Midbrain (tissue), 1 donor: Measurements from ENCODE around the gene PRDX6.
"Not testable (repeated sequence)": the region's sequence is repeated elsewhere in the genome, so short reads cannot be mapped to it uniquely, and the experiment has no call there.

Experiments
- DNase-seq: peaks from one replicate; lab custom pipeline; 2025; lab: John Stamatoyannopoulos, UW

The PRDX6 gene

GRCh38 chr1:173499729-173500128 lies 22.6 kb downstream of the PRDX6 start:
- DNase-seq: no peak

DNA sequence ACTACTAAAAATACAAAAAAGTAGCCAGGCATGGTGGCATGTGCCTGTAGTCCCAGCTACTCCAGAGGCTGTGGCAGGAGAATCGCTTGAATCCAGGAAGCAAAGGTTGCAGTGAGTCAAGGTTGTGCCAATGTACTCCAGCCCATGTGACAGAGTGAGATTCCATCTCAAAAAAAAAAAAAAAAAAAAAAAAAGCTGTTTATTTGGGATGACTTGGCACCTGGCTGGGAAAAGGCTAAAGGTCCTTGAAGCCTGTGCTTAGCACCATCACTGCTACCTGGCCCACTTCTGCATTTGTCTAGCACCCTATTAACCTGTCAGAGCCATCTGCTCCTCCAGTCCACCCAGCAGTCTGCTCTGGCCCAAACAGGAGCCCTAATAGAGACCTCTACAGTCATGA lies 25.0 kb downstream of the PRDX6 start:
- no peak for DNase-seq

GRCh38 chr1:173503391-173503790 lies 26.3 kb downstream of the PRDX6 start:
- no peak for DNase-seq

DNA sequence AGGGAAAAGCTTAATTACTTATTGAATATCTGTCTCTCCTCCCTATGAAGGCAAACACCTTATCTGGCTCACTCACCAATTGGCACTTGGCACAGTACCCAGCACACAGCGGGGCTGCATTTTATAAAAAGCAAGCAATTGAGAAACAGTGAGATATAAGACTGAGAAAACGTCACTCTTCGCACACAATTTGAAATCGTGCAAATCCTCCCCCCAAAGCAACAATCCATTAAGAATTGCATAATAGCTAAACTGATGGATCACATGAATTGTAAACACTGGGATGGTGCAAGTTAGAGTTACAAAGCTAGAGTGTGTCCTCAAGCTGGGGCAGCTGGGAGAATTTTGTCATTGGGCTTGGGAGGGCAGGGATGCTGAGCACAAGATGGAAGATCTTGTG lies 27.1 kb downstream of the PRDX6 start:
- no peak for DNase-seq

DNA sequence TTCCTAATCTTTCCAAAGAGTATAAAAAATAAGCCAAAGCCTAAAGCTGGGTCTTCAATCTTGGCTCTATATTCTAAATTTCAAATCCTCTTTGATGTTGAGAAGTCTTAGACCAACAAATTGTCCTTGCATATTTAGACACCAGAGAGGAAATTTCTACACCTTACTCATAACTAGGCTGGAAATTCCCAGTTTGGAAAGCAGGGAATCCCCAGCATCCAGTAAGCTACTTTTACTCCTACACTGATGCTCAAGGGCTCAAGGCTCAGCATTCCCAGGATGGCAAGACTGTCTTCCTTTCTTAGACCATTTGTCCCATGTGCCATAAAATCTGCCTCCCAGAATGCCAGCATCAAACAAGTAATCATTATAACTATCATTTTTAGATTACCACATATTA lies 28.3 kb downstream of the PRDX6 start:
- no peak for DNase-seq

DNA sequence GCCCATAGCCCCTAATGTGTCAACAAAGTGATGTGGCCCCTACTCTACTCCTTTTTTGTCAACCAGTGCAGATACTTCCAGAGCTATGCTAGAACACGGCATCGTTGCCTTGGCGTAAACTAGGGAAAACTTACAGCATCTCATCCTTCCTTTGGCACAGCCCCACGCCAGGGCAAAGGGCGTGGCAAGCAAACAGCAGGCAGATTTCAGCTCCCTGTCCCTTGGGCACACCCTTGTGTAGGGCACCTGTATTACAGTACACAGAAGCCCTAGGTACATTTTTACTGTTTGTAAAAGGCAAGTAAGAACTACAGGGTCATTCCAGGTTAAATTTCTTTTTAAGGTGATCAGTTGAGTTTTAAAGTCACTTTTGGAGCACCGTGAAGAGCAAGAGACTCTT lies 29.3 kb downstream of the PRDX6 start:
- DNase-seq: no peak

DNA sequence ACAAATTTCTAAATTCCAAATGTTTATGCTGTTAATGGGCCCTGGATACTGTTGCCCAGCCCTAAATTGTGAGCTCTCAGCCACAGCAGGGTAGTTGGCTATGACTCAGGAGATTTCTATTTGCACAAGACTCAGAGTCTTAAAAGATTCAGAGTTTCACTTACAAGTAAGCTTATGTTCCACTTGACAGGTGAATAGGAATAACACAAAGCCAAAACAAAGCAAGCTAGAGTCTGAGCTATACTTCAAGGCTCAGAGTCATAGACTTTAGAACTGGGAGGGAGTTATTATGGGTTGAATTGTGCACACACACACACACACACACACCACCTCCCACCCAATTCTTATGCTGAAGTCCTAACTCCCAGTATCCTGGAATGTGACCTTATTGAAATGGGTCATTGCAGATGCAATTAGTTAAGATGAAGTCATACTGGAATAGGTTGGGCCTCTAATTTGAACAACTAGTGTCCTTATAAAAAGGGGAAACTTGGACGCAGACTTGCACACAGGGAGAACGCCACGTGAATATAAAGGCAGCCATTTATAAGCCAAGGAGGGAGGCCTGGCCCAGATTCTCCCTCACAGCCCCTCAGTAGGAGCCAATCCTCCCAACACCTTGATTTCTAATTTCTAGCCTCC lies 30.2 kb downstream of the PRDX6 start:
- DNase-seq: peak; percentile 5

DNA sequence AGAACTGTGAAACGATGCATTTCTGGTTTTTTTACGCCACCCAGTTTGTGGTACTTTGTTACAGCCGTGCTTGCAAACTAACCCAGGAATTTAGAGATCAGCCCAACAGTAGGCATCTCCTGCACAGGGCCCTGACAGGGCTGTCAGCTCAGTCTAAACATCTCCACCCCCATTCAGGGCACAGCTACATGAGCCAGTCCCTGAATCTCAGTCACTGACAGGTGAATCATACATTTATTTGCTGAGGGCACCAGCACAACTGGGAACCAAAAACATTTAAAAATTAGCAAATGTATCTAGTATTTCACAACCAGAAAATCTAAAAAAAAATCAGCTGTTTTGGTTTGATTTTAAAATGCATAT lies 30.7 kb downstream of the PRDX6 start:
- no peak for DNase-seq

- DNase-seq: no peak
Observed at GRCh38 chr1:173508541-173508940, 31.4 kb downstream of the PRDX6 start.

GRCh38 chr1:173509797-173510196 lies 32.7 kb downstream of the PRDX6 start:
- no peak for DNase-seq

DNA sequence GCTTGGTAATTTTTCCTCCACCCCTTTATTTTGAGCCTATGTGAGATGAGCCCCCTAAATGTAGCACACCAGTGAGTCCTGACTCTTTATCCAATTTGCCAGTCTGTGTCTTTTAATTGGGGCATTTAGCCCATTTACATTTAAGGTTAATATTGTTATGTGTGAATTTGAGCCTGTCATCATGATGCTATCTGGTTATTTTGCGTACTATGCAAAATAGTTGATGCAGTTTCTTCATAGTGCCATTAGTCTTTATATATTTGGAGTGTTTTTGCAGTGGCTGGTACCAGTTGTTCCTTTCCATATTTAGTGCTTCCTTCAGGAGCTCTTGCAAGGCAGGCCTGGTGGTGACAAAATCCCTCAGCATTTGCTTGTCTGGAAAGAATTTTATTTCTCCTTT lies 37.4 kb downstream of the PRDX6 start:
- not testable (repeated sequence) for DNase-seq

GRCh38 chr1:173520799-173521198 lies 43.7 kb downstream of the PRDX6 start:
- no peak for DNase-seq

DNA sequence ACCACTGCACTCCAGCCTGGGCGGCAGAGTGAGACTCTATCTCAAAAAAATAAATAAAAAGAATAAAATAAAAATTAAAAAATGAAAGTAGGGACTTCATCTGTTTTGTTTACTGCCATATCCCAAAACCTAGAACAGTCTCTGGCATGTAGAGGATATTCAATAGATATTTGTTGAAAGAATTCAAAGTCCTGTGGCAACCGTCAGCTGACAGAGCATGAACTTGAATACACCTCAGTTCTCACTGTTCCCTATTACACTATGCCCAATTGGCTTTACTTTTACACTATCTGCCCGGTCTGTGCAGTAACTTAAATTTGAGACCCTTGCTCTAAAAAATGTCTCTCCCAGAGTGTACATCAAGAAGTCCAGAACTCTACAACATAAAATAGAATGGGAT lies 46.2 kb downstream of the PRDX6 start:
- DNase-seq: no peak

- DNase-seq: no peak
Observed at GRCh38 chr1:173525926-173526325, 48.8 kb downstream of the PRDX6 start.

GRCh38 chr1:173527151-173527826 lies 50.2 kb downstream of the PRDX6 start:
- no peak for DNase-seq

DNA sequence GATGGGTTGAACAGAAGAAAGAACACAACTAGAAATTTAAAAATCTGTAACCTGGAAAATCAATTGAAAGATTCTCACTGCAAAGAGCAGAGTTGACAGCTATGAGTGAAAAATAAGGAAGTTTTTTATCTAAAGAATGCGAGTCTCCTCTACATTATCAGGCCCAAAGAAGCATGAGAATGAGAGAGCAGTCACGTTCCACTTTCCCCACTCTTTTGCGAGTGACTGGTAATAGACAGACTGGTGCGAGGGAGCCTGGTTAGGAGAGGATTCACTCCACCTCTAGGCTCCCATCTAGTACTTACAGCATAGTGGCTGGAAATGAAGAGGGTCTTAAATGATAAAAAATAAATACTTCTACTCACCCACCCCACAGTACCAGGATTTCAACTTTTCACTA lies 52.0 kb downstream of the PRDX6 start:
- DNase-seq: no peak

GRCh38 chr1:173530795-173531693 lies 53.9 kb downstream of the PRDX6 start:
- no peak for DNase-seq

DNA sequence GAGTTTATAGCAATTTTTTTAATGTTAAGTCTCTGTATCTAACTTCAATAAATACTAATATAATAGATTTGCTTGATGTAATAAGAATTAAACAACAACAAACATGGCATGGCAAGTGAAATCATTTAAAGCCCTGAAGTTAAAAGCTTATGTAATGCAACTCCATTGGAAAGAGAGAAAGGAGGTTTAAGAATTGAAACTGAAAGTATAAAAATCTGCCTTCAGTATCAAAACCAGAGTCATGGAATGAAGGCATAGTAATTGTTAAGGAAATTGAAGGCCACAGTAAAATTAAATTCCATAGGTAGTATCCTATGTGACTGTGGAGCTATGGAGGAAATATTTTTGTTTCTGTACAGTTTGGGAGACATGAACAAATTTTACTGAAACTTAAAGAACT lies 55.1 kb downstream of the PRDX6 start:
- no peak for DNase-seq

- no peak for DNase-seq
Observed at GRCh38 chr1:173536223-173536622, 59.1 kb downstream of the PRDX6 start.
